ENCODE measurements around the gene ANKRD34B. TPM values are rescaled to one million over a fixed set of nuclear protein-coding genes. Genes with fewer than 3 reads are reported as not detected.
"Not testable (repeated sequence)": the region's sequence is repeated elsewhere in the genome, so short reads cannot be mapped to it uniquely, and the experiment has no call there.

ANKRD34B gene
- total RNA-seq, 1 donor = 0.10 TPM

- no peaks in the 10 kb centered on the region for H3K4me1 ChIP-seq (ENCODE audit: insufficient read depth, low read length)
- H3K27me3 ChIP-seq (ENCODE audit: insufficient read depth, low read length) = no peaks in the 10 kb centered on the region
- H3K4me3 ChIP-seq (ENCODE audit: low read length) = no peak overlapping the region
- no peaks in the 10 kb centered on the region for H3K9me3 ChIP-seq (ENCODE audit: low read depth, low read length)
These were observed 18.9 kb upstream of the ANKRD34B start for GRCh38 chr5:80588858-80589540.

- Histone ChIP-seq H3K9me3 (ENCODE audit: low read depth, low read length) (no peaks in the 10 kb centered on the region), H3K4me3 (ENCODE audit: low read length) (no peak overlapping the region), H3K27me3 (ENCODE audit: insufficient read depth, low read length) (no peaks in the 10 kb centered on the region), H3K4me1 (ENCODE audit: insufficient read depth, low read length) (no peaks in the 10 kb centered on the region)
These were observed 14.7 kb upstream of the ANKRD34B start for GRCh38 chr5:80584770-80585169.

- not testable (repeated sequence) for H3K4me1 ChIP-seq (ENCODE audit: insufficient read depth, low read length); H3K9me3 ChIP-seq (ENCODE audit: low read depth, low read length); H3K27me3 ChIP-seq (ENCODE audit: insufficient read depth, low read length); H3K4me3 ChIP-seq (ENCODE audit: low read length)
These were observed 10.2 kb upstream of the ANKRD34B start for GRCh38 chr5:80580291-80580690.

GRCh38 chr5:80579050-80579449 lies 9.0 kb upstream of the ANKRD34B start:
- Histone ChIP-seq H3K4me1 (ENCODE audit: insufficient read depth, low read length) (no peaks in the 10 kb centered on the region), H3K9me3 (ENCODE audit: low read depth, low read length) (no peaks in the 10 kb centered on the region), H3K4me3 (ENCODE audit: low read length) (no peak overlapping the region), H3K27me3 (ENCODE audit: insufficient read depth, low read length) (peaks cover 14% of the 10 kb centered on the region)

- Histone ChIP-seq H3K4me3 (ENCODE audit: low read length) (no peak overlapping the region), H3K27me3 (ENCODE audit: insufficient read depth, low read length) (peaks cover 24% of the 10 kb centered on the region), H3K4me1 (ENCODE audit: insufficient read depth, low read length) (no peaks in the 10 kb centered on the region), H3K9me3 (ENCODE audit: low read depth, low read length) (no peaks in the 10 kb centered on the region)
These were observed 7.6 kb upstream of the ANKRD34B start for GRCh38 chr5:80577707-80578106.

DNA sequence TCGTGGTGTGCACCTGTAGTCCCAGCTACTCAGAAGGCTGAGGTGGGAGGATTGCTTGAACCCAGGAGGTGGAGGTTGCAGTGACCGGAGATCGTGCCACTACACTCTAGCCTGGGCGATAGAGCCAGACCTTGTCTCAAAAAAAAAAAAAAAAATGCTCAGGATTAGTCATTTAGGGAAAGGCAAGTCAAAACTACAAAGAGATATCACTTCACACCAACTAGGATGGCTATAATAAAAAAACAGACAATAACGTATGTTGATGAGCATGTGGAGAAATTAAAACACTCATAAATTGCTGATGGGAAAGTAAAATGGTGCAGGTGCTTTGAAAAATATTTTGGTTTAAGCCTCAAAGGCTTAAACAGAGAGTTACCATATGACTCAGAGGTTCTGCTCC lies 6.3 kb upstream of the ANKRD34B start:
- Histone ChIP-seq H3K9me3 (ENCODE audit: low read depth, low read length) (no peaks in the 10 kb centered on the region), H3K4me1 (ENCODE audit: insufficient read depth, low read length) (no peaks in the 10 kb centered on the region), H3K27me3 (ENCODE audit: insufficient read depth, low read length) (peaks cover 32% of the 10 kb centered on the region), H3K4me3 (ENCODE audit: low read length) (no peak overlapping the region)

DNA sequence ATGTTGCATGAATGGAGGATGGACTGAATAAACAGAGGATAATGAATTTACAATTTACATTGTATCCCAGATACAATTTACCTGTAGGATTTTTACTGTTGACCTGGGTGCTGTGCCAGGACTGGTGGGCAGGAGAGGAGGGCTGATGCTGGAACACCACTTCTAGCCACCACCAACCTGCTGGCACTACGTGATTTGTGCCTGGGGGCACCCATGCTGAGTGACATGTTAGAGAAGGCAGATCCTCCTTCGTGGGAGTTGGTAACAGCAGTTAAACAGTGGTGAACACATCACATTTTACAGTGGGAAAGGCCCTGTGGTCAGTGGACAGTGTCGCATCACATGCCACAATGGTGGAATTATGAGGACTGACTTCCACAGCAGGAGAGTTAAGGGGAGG lies 3.0 kb upstream of the ANKRD34B start:
- Histone ChIP-seq H3K27me3 (ENCODE audit: insufficient read depth, low read length) (peaks cover 54% of the 10 kb centered on the region), H3K4me3 (ENCODE audit: low read length) (no peak overlapping the region), H3K4me1 (ENCODE audit: insufficient read depth, low read length) (peaks cover 16% of the 10 kb centered on the region), H3K9me3 (ENCODE audit: low read depth, low read length) (no peaks in the 10 kb centered on the region)

DNA sequence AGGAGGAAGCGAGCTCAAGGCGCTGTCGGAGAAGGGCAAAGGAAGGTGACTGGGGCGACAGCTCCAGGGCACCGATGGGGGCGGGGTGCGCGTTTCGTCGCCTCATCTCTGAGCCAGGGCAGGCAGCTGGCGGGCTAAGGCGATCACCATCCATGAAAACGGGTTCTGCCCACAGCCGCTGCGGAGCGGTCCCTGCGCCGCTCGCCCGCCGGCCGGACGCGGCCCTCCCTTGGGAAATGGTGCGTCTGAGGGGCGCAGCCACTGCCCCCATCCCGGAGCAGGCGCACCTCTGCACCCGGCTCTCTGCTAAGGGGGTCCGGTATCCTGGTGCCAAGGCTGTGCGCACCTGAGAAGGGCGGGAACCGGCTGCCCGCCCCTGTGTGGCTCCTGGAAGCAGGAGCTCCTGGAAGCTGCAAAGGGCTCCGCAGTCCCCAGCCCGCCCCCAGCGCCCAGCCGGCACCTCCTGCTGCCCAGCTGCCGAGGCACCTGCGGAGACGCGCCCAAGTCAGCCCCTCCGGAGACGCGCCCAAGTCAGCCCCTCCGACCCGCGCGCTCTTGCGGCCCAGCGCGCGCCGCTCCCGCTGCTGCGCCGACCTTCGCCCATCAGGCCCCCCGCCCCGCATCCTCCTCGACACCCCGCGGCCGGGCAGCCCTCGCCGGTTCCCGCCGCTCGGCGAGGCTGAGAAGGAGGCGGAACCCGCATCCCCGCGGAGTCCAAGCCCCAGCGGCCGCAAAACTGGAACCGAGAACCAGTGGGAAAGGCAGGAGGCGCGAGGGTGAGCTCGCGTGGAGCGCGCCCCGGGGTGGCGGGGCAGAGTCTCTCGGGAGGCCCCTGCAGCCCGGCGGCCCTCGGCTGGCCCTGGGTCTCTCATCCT lies 757 bp downstream of the ANKRD34B start:
- Histone ChIP-seq H3K27me3 (ENCODE audit: insufficient read depth, low read length) (peaks cover 65% of the 10 kb centered on the region), H3K4me1 (ENCODE audit: insufficient read depth, low read length) (peaks cover 16% of the 10 kb centered on the region), H3K4me3 (ENCODE audit: low read length) (peak overlapping the region; percentile 34), H3K9me3 (ENCODE audit: low read depth, low read length) (no peaks in the 10 kb centered on the region)

- peaks cover 63% of the 10 kb centered on the region for H3K27me3 ChIP-seq (ENCODE audit: insufficient read depth, low read length)
- peaks cover 16% of the 10 kb centered on the region for H3K4me1 ChIP-seq (ENCODE audit: insufficient read depth, low read length)
- no peaks in the 10 kb centered on the region for H3K9me3 ChIP-seq (ENCODE audit: low read depth, low read length)
- H3K4me3 ChIP-seq (ENCODE audit: low read length) = no peak overlapping the region
These were observed 1.8 kb downstream of the ANKRD34B start for GRCh38 chr5:80568251-80568650.

- Histone ChIP-seq H3K4me1 (ENCODE audit: insufficient read depth, low read length) (peaks cover 16% of the 10 kb centered on the region), H3K4me3 (ENCODE audit: low read length) (no peak overlapping the region), H3K27me3 (ENCODE audit: insufficient read depth, low read length) (peaks cover 59% of the 10 kb centered on the region), H3K9me3 (ENCODE audit: low read depth, low read length) (no peaks in the 10 kb centered on the region)
These were observed 3.3 kb downstream of the ANKRD34B start for GRCh38 chr5:80566711-80567259.

DNA sequence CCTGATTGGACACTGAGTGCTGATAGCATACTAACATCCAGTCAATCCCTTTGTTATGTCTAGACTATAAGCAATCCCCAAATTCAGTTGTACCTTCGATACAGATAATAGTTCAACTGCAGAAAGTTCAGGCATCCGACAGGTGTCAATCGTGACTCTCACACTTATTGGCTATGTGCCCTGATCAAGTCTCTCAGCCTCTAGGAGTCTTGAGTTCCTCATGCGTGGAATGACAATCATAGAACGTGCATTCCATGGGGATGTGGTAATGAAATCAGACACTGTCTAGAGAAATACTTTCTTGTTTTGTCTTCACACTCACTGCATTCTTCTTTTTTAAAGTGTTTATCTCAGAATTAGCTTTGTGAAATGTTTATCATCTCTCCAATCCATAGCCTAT lies 4.8 kb downstream of the ANKRD34B start:
- H3K4me3 ChIP-seq (ENCODE audit: low read length) = no peak overlapping the region
- peaks cover 13% of the 10 kb centered on the region for H3K4me1 ChIP-seq (ENCODE audit: insufficient read depth, low read length)
- peaks cover 57% of the 10 kb centered on the region for H3K27me3 ChIP-seq (ENCODE audit: insufficient read depth, low read length)
- H3K9me3 ChIP-seq (ENCODE audit: low read depth, low read length) = no peaks in the 10 kb centered on the region

GRCh38 chr5:80559244-80559643 lies 10.8 kb downstream of the ANKRD34B start:
- Histone ChIP-seq H3K9me3 (ENCODE audit: low read depth, low read length) (no peaks in the 10 kb centered on the region), H3K4me1 (ENCODE audit: insufficient read depth, low read length) (no peaks in the 10 kb centered on the region), H3K4me3 (ENCODE audit: low read length) (no peak overlapping the region), H3K27me3 (ENCODE audit: insufficient read depth, low read length) (peaks cover 47% of the 10 kb centered on the region)

GRCh38 chr5:80555099-80555498 lies 15.0 kb downstream of the ANKRD34B start:
- H3K27me3 ChIP-seq (ENCODE audit: insufficient read depth, low read length) = peaks cover 26% of the 10 kb centered on the region
- no peaks in the 10 kb centered on the region for H3K4me1 ChIP-seq (ENCODE audit: insufficient read depth, low read length)
- no peaks in the 10 kb centered on the region for H3K9me3 ChIP-seq (ENCODE audit: low read depth, low read length)
- no peak overlapping the region for H3K4me3 ChIP-seq (ENCODE audit: low read length)

- Histone ChIP-seq H3K9me3 (ENCODE audit: low read depth, low read length) (no peaks in the 10 kb centered on the region), H3K4me3 (ENCODE audit: low read length) (no peak overlapping the region), H3K4me1 (ENCODE audit: insufficient read depth, low read length) (no peaks in the 10 kb centered on the region), H3K27me3 (ENCODE audit: insufficient read depth, low read length) (peaks cover 23% of the 10 kb centered on the region)
These were observed 15.4 kb downstream of the ANKRD34B start for GRCh38 chr5:80554646-80555045.

DNA sequence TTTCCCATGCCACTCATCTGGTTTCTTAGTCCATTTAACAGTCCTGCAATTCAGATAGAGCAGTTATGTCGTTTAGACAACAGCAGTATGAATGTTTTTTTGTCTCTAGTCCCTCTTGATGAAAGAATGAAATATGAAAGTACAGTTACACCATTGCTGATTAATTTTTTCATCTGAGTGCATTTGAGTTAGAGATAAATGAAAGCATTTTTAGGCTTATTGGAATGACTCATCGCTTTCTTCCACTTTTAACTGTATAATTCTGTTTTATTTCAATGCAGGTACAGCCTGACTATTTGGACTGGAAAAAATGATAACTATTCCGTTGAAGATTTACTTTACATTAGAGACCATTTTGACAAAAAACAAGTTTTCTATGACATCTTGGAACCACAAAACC lies 28.7 kb downstream of the ANKRD34B start:
- H3K4me1 ChIP-seq (ENCODE audit: insufficient read depth, low read length) = no peaks in the 10 kb centered on the region
- H3K4me3 ChIP-seq (ENCODE audit: low read length) = no peak overlapping the region
- no peaks in the 10 kb centered on the region for H3K9me3 ChIP-seq (ENCODE audit: low read depth, low read length)
- H3K27me3 ChIP-seq (ENCODE audit: insufficient read depth, low read length) = no peaks in the 10 kb centered on the region
